Mesenchymal stem cell (in vitro differentiated cells and primary cell): ENCODE data around the gene OVCH1.

Experiments used
- DNase-seq: peaks from one replicate; pipeline ENCODE4 v3.0.0-alpha.2; 2013
- H2AFZ ChIP-seq: one replicate; pipeline ENCODE4 v1.6.1; 2013; ENCODE audit warnings: low read depth, mild to moderate bottlenecking, control low read depth, inconsistent platforms, low read length, moderate library complexity
- H2AK5ac ChIP-seq: 2 replicates; pipeline ENCODE4 v1.6.1; 2013; ENCODE audit warnings: low read length, moderate library complexity, mild to moderate bottlenecking, inconsistent platforms; ENCODE audit not compliant: severe bottlenecking
- H2BK120ac ChIP-seq: one replicate; pipeline ENCODE4 v1.6.1; 2013; ENCODE audit warnings: low read depth, mild to moderate bottlenecking, inconsistent platforms, low read length, moderate library complexity
- H2BK12ac ChIP-seq, 2 experiments: one replicate each; pipeline ENCODE4 v1.6.1; 2013; ENCODE audit warnings: inconsistent platforms in 2 of 2, low read length in 2 of 2, mild to moderate bottlenecking in 2 of 2, moderate library complexity in 2 of 2, control low read depth in 1 of 2
- H2BK15ac ChIP-seq: one replicate; pipeline ENCODE4 v1.6.1; 2013; ENCODE audit warnings: mild to moderate bottlenecking, low read depth, inconsistent platforms; ENCODE audit not compliant: poor library complexity, severe bottlenecking
- H2BK5ac ChIP-seq: 2 replicates; pipeline ENCODE4 v1.6.1; 2013; ENCODE audit warnings: low read depth, mild to moderate bottlenecking, low read length, control low read depth, inconsistent platforms; ENCODE audit not compliant: poor library complexity, severe bottlenecking
- H3K14ac ChIP-seq, 2 experiments: one replicate each; pipeline ENCODE4 v1.6.1; 2013; ENCODE audit warnings: inconsistent platforms in 2 of 2, low read length in 2 of 2, control low read depth in 1 of 2, mild to moderate bottlenecking in 1 of 2, moderate library complexity in 1 of 2
- H3K18ac ChIP-seq, 2 experiments: one replicate each; pipeline ENCODE4 v1.6.1; 2013; ENCODE audit warnings: inconsistent platforms in 2 of 2, low read length in 2 of 2, control low read depth in 1 of 2, low read depth in 1 of 2, mild to moderate bottlenecking in 1 of 2
- H3K23ac ChIP-seq, 2 experiments: one replicate each; pipeline ENCODE4 v1.6.1; 2013; ENCODE audit warnings: inconsistent platforms in 2 of 2, low read length in 2 of 2, mild to moderate bottlenecking in 2 of 2, moderate library complexity in 2 of 2, control low read depth in 1 of 2
- H3K27ac ChIP-seq: 2 replicates; pipeline ENCODE4 v1.5.1; 2013; ENCODE audit warnings: mild to moderate bottlenecking, moderate library complexity, low read length, control low read depth, inconsistent platforms; ENCODE audit not compliant: poor library complexity, severe bottlenecking
- H3K27me3 ChIP-seq, 2 experiments: 2 replicates each; pipeline versions ENCODE4 v1.6.1 to v1.7.0; 2013; ENCODE audit warnings: low read length in 2 of 2, mild to moderate bottlenecking in 2 of 2, moderate library complexity in 2 of 2, control low read depth in 1 of 2, inconsistent platforms in 1 of 2; ENCODE audit not compliant: control insufficient read depth in 1 of 2, insufficient read depth in 1 of 2
- H3K36me3 ChIP-seq, 2 experiments: 2 replicates each; pipeline versions ENCODE4 v1.6.1 to v1.7.0; 2013; ENCODE audit warnings: low read length in 2 of 2, control low read depth in 1 of 2, inconsistent platforms in 1 of 2, low read depth in 1 of 2, mild to moderate bottlenecking in 1 of 2; ENCODE audit not compliant: insufficient read depth in 2 of 2, control insufficient read depth in 1 of 2
- H3K4ac ChIP-seq, 2 experiments: one replicate each; pipeline ENCODE4 v1.6.1; 2013; ENCODE audit warnings: inconsistent platforms in 2 of 2, low read length in 2 of 2, mild to moderate bottlenecking in 2 of 2, moderate library complexity in 2 of 2, control low read depth in 1 of 2, low read depth in 1 of 2
- H3K4me1 ChIP-seq: 2 replicates; pipeline ENCODE4 v1.6.1; 2013; ENCODE audit warnings: low read depth, low read length, control low read depth; ENCODE audit not compliant: control insufficient read depth, insufficient read depth
- H3K4me2 ChIP-seq: 2 replicates; pipeline ENCODE4 v1.6.1; 2013; ENCODE audit warnings: low read length, mild to moderate bottlenecking, inconsistent platforms; ENCODE audit not compliant: poor library complexity, severe bottlenecking
- H3K4me3 ChIP-seq, 2 experiments: 2 replicates each; pipeline versions ENCODE4 v1.5.1 to v1.7.0; 2013; ENCODE audit warnings: low read length in 2 of 2, mild to moderate bottlenecking in 2 of 2, control low read depth in 1 of 2, low read depth in 1 of 2; ENCODE audit not compliant: insufficient read depth in 1 of 2
- H3K79me1 ChIP-seq: replicated peaks from 2 replicates; pipeline ENCODE4 v1.6.1; 2013; ENCODE audit warnings: mild to moderate bottlenecking, control low read depth, low read length, inconsistent platforms; ENCODE audit not compliant: poor library complexity, severe bottlenecking
- H3K9ac ChIP-seq: 2 replicates; pipeline ENCODE4 v1.7.0; 2013; ENCODE audit warnings: mild to moderate bottlenecking, low read length, moderate library complexity
- H3K9me3 ChIP-seq: 2 replicates; pipeline ENCODE4 v1.7.0; 2013; ENCODE audit warnings: mild to moderate bottlenecking, low read length; ENCODE audit not compliant: control insufficient read depth
- H4K8ac ChIP-seq: one replicate; pipeline ENCODE4 v1.6.1; 2013; ENCODE audit warnings: inconsistent platforms, mild to moderate bottlenecking, low read length, moderate library complexity
- H4K91ac ChIP-seq: one replicate; pipeline ENCODE4 v1.6.1; 2013; ENCODE audit warnings: mild to moderate bottlenecking, low read length, inconsistent platforms
- WGBS: methylation state at CpG from one replicate; pipeline ENCODE4 v1.1.7; 2013; ENCODE audit warnings: mixed read lengths; 5-methylcytosine and 5-hydroxymethylcytosine counted together

The OVCH1 gene

GRCh38 chr12:29544428-29545101, 47.1 kb upstream of the OVCH1 start:
- no peak for DNase-seq
- WGBS, result 89% methylated on average over 3 of the region's 6 CpGs

GRCh38 chr12:29543036-29543435, 45.5 kb upstream of the OVCH1 start:
- Histone ChIP-seq H3K9me3 (no peaks in the 10 kb centered on the region), H3K4me3 (peak overlapping the region in 1 of 2 experiments; percentile 69), H4K8ac (no peak overlapping the region), H3K9ac (peak overlapping the region; percentile 71), H2AK5ac (no peak overlapping the region), H3K27ac (no peak overlapping the region), H3K14ac (no peak overlapping the region), H2BK120ac (no peak overlapping the region), H3K36me3 (no peaks in the 10 kb centered on the region), H4K91ac (no peak overlapping the region), H3K79me1 (no peaks in the 10 kb centered on the region), H2BK5ac (no peak overlapping the region), H3K18ac (no peak overlapping the region), H3K4me1 (no peaks in the 10 kb centered on the region), H3K27me3 (no peaks in the 10 kb centered on the region), H2BK12ac (no peak overlapping the region), H3K4me2 (no peak overlapping the region), H3K4ac (no peak overlapping the region), H3K23ac (no peak overlapping the region), H2BK15ac (no peak overlapping the region), H2AFZ (no peak overlapping the region)
- 86% methylated on average over 2 of the region's 4 CpGs for WGBS
- DNase-seq, result no peak

More at GRCh38 chr12:29544428-29545101, 47.1 kb upstream of the OVCH1 start:
- Histone ChIP-seq H3K36me3 (no peaks in the 10 kb centered on the region), H2AK5ac (no peak overlapping the region), H2BK120ac (peak overlapping the region; percentile 87), H2BK15ac (peak overlapping the region; percentile 86), H3K14ac (peak overlapping the region in 1 of 2 experiments; percentile 22), H3K4me1 (no peaks in the 10 kb centered on the region), H3K18ac (no peak overlapping the region), H3K4me2 (no peak overlapping the region), H4K8ac (peak overlapping the region; percentile 57), H3K4me3 (no peak overlapping the region), H3K27ac (no peak overlapping the region), H3K23ac (no peak overlapping the region), H3K4ac (peak overlapping the region in 1 of 2 experiments; percentile 47), H4K91ac (peak overlapping the region; percentile 71), H3K27me3 (no peaks in the 10 kb centered on the region), H2BK12ac (peak overlapping the region; percentile 45 to 91), H3K9ac (no peak overlapping the region), H2BK5ac (no peak overlapping the region), H3K79me1 (no peaks in the 10 kb centered on the region), H3K9me3 (no peaks in the 10 kb centered on the region), H2AFZ (no peak overlapping the region)

DNA sequence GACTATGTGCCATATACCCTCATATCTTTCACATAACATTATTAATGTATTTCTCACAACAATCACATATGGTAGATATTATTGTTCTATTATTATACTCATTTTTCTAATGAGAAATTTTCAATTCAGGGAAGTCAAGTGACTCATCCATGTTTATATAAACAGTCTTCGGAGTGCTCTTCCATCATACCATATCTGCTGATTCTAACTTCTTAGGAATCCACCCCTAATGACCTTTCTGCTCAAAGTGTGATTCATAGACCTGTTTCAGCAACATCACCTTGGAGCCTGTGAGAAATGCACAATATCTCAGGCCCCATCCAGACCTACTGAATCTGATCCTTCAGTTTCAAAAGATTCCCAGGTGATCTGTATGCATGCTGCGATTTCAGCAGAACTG, 39.8 kb upstream of the OVCH1 start:
- no peaks in the 10 kb centered on the region for H3K9me3 ChIP-seq
- no peak overlapping the region for H3K4ac ChIP-seq
- no peak overlapping the region for H3K23ac ChIP-seq
- H3K27ac ChIP-seq, result no peak overlapping the region
- peak; percentile 48 for DNase-seq
- no peak overlapping the region for H3K4me3 ChIP-seq
- H3K14ac ChIP-seq, result no peak overlapping the region
- H3K4me1 ChIP-seq, result no peaks in the 10 kb centered on the region
- peak overlapping the region in 1 of 2 experiments; percentile 34 for H3K18ac ChIP-seq
- no peak overlapping the region for H3K4me2 ChIP-seq
- H3K9ac ChIP-seq, result no peak overlapping the region
- no peak overlapping the region for H4K8ac ChIP-seq
- peak overlapping the region; percentile 61 for H2BK120ac ChIP-seq
- 11% methylated on average over 1 of the region's 2 CpGs for WGBS
- H3K27me3 ChIP-seq, result no peaks in the 10 kb centered on the region
- peak overlapping the region; percentile 42 to 54 for H2BK12ac ChIP-seq
- no peak overlapping the region for H4K91ac ChIP-seq
- H3K36me3 ChIP-seq, result peaks cover 0 to 29% of the 10 kb centered on the region in 2 experiments
- no peak overlapping the region for H2AK5ac ChIP-seq
- H2AFZ ChIP-seq, result no peak overlapping the region
- no peak overlapping the region for H2BK15ac ChIP-seq
- no peaks in the 10 kb centered on the region for H3K79me1 ChIP-seq
- H2BK5ac ChIP-seq, result no peak overlapping the region

- Histone ChIP-seq H3K18ac (no peak overlapping the region), H3K4ac (no peak overlapping the region), H3K9me3 (no peaks in the 10 kb centered on the region), H2BK5ac (no peak overlapping the region), H4K8ac (no peak overlapping the region), H3K27ac (no peak overlapping the region), H3K9ac (no peak overlapping the region), H2BK15ac (no peak overlapping the region), H2BK120ac (no peak overlapping the region), H4K91ac (no peak overlapping the region), H3K79me1 (no peaks in the 10 kb centered on the region), H3K27me3 (no peaks in the 10 kb centered on the region), H2BK12ac (no peak overlapping the region), H3K4me1 (no peaks in the 10 kb centered on the region), H2AFZ (no peak overlapping the region), H3K36me3 (peaks cover 0 to 29% of the 10 kb centered on the region in 2 experiments), H3K23ac (no peak overlapping the region), H2AK5ac (no peak overlapping the region), H3K4me3 (no peak overlapping the region), H3K4me2 (no peak overlapping the region), H3K14ac (no peak overlapping the region)
- 81% methylated on average over 2 of the region's 2 CpGs for WGBS
- DNase-seq, result peak; percentile 67
Observed at GRCh38 chr12:29534935-29535334, 37.4 kb upstream of the OVCH1 start.
